ENCODE data around the gene FGR.

DNA sequence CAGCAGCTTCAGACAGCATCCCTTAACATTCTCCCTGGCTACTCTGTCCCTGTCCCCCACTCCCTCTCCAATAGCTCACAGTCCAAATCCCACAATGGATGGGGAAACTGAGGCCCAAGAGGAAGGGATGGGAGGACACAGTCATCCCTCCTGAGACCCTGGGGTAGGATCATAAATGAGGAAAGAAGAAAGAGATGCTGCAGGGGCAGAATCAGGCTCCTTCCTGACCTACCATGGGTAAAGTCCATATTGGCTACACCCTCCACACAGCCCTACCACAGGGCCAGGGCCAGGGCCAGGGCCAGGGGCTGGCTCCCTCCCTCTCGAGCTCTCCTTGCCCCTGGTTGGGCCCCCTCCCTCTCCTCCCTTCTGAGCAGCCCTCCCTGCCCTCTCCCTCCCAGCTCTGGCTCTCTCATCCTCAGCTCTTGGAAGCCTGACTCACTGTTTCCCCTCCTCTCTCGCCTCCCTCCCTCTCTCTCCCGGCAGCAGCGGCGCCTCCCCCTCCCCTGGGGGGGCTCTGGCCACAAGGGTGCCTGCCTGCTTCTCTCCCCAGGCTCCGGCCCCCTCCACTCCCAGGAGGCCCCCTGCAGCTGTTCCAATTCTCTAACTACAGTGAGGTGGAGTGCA is 36.0 kb downstream of the FGR start:
- TF ChIP-seq, protein P1, sequence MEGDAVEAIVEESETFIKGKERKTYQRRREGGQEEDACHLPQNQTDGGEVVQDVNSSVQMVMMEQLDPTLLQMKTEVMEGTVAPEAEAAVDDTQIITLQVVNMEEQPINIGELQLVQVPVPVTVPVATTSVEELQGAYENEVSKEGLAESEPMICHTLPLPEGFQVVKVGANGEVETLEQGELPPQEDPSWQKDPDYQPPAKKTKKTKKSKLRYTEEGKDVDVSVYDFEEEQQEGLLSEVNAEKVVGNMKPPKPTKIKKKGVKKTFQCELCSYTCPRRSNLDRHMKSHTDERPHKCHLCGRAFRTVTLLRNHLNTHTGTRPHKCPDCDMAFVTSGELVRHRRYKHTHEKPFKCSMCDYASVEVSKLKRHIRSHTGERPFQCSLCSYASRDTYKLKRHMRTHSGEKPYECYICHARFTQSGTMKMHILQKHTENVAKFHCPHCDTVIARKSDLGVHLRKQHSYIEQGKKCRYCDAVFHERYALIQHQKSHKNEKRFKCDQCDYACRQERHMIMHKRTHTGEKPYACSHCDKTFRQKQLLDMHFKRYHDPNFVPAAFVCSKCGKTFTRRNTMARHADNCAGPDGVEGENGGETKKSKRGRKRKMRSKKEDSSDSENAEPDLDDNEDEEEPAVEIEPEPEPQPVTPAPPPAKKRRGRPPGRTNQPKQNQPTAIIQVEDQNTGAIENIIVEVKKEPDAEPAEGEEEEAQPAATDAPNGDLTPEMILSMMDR (IDR thresholded peaks at IDR 0.05) = no peak
- no peak for TF ChIP-seq POLR2A (IDR thresholded peaks at IDR 0.05)

All from heart left ventricle (tissue), 13 donors.